ENCODE results near the gene LARGE2. TPM values are rescaled to one million over a fixed set of nuclear protein-coding genes. Genes with fewer than 3 reads are reported as not detected.

LARGE2 gene
- total and polyA plus RNA-seq, 9 of the 15 experiments (the other 6 are each of a cell fraction or from before 2014, with no cell fraction given) = 0.56 to 14.1 (median 6.6) TPM

- TF ChIP-seq ZNF639 (CRISPR knock-in tag; conservative IDR thresholded peaks at IDR 0.05 in 1 of 2, IDR thresholded peaks at IDR 0.05 in 1 of 2) (no peak), E2F8 (IDR thresholded peaks at IDR 0.05; ENCODE audit: low read depth, partially characterized antibody) (no peak), ZNF766 (CRISPR knock-in tag; conservative IDR thresholded peaks at IDR 0.05) (no peak), FOXP1 (CRISPR knock-in tag; IDR thresholded peaks at IDR 0.05) (no peak)
Observed at GRCh38 chr11:45899086-45899447, 23.4 kb upstream of the LARGE2 start (continued).

All from K562 (cell line).